ENCODE data around the gene SLC16A8. TPM values are rescaled to one million over a fixed set of nuclear protein-coding genes. Genes with fewer than 3 reads are reported as not detected.
"Not testable (repeated sequence)": the region's sequence is repeated elsewhere in the genome, so short reads cannot be mapped to it uniquely, and the experiment has no call there.

SLC16A8 gene
- total and polyA plus RNA-seq, 2 donors (not counting 1 experiment from before 2014, with no cell fraction given), result not detected

DNA sequence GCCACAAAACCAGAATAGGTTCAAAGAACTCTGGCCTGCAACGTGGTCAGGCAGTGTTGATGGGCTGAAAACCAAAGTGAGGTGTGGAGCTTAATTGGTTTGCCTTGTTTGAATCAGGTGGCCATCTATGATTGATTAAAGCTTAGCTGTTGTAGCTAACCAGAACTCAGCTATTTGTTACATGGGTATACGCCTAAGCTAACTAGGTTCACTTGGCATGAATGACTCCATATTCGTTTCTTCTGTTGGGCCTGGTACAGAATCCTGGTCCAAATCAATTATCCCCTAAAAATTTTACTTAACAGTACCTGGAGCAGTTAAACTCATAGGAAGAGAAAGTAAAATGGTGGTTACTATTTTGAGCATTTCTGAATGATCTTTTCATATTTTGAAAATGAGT, 34.2 kb upstream of the SLC16A8 start:
- intact Hi-C loops (cut with micrococcal nuclease), result no loop called here
- Histone ChIP-seq H3K27me3 (replicated peaks in 1 of 4; ENCODE audit: control extremely low read depth in 1 of 4, control insufficient read depth in 3 of 4, insufficient read depth in 4 of 4, low read length in 3 of 4) (no peaks in the 10 kb centered on the region), H3K27ac (ENCODE audit: low read length in 2 of 2) (no peak overlapping the region), H3K9ac (ENCODE audit: low read length) (no peak overlapping the region), H3K4me1 (ENCODE audit: control insufficient read depth in 2 of 2, insufficient read depth in 2 of 2, low read length in 2 of 2) (peaks cover 0 to 3% of the 10 kb centered on the region in 2 donors), H3K4me2 (replicated peaks; ENCODE audit: low read depth, low read length, poor library complexity, severe bottlenecking) (no peak overlapping the region), H3K36me3 (replicated peaks in 1 of 2; ENCODE audit: control extremely low read depth in 1 of 2, control insufficient read depth in 1 of 2, extremely low read depth in 1 of 2, insufficient read depth in 2 of 2, low read length in 1 of 2) (peaks cover 0 to 9% of the 10 kb centered on the region in 2 experiments), H3K4me3 (ENCODE audit: control extremely low read depth in 1 of 5, extremely low read depth in 1 of 5, insufficient read depth in 1 of 5, low read depth in 2 of 5, low read length in 4 of 5) (no peak overlapping the region), H2AFZ (ENCODE audit: insufficient read depth, low read depth, low read length, poor library complexity, severe bottlenecking) (no peak overlapping the region), H3K9me3 (ENCODE audit: control extremely low read depth in 1 of 3, control insufficient read depth in 2 of 3, insufficient read depth in 1 of 3, low read length in 2 of 3) (no peaks in the 10 kb centered on the region), H4K20me1 (ENCODE audit: control insufficient read depth, insufficient read depth, low read length, poor library complexity, severe bottlenecking) (no peaks in the 10 kb centered on the region), H3K79me2 (ENCODE audit: control insufficient read depth, insufficient read depth, low read length) (no peaks in the 10 kb centered on the region)
- H3K27me3 Mint-ChIP-seq, result no peaks in the 10 kb centered on the region
- ATAC-seq (ENCODE audit: low read depth) (no peak), DNase-seq (no peak)
- no peaks in the 10 kb centered on the region for H3K9me3 Mint-ChIP-seq (ENCODE audit: insufficient read depth)
- H3K4me1 Mint-ChIP-seq, result peaks cover 2% of the 10 kb centered on the region
- ChIA-PET CTCF (no interaction called here), POLR2A (no interaction called here)
- H3K4me3 Mint-ChIP-seq, result no peak overlapping the region
- TF ChIP-seq, protein P1, sequence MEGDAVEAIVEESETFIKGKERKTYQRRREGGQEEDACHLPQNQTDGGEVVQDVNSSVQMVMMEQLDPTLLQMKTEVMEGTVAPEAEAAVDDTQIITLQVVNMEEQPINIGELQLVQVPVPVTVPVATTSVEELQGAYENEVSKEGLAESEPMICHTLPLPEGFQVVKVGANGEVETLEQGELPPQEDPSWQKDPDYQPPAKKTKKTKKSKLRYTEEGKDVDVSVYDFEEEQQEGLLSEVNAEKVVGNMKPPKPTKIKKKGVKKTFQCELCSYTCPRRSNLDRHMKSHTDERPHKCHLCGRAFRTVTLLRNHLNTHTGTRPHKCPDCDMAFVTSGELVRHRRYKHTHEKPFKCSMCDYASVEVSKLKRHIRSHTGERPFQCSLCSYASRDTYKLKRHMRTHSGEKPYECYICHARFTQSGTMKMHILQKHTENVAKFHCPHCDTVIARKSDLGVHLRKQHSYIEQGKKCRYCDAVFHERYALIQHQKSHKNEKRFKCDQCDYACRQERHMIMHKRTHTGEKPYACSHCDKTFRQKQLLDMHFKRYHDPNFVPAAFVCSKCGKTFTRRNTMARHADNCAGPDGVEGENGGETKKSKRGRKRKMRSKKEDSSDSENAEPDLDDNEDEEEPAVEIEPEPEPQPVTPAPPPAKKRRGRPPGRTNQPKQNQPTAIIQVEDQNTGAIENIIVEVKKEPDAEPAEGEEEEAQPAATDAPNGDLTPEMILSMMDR (IDR thresholded peaks at IDR 0.05), result no peak
- no peak for TF ChIP-seq EZH2 (IDR thresholded peaks at IDR 0.05; ENCODE audit: borderline replicate concordance, insufficient read depth, low read depth, low read length, poor library complexity, severe bottlenecking)
- H3K27ac Mint-ChIP-seq, result no peak overlapping the region
- 86% methylated on average over 2 of the region's 3 CpGs for WGBS (ENCODE audit: insufficient coverage)

GRCh38 chr22:38117556-38117955, 33.6 kb upstream of the SLC16A8 start:
- H3K4me1 ChIP-seq (ENCODE audit: control insufficient read depth in 2 of 2, insufficient read depth in 2 of 2, low read length in 2 of 2); H3K27ac Mint-ChIP-seq; DNase-seq; H3K36me3 ChIP-seq (replicated peaks in 1 of 2; ENCODE audit: control extremely low read depth in 1 of 2, control insufficient read depth in 1 of 2, extremely low read depth in 1 of 2, insufficient read depth in 2 of 2, low read length in 1 of 2); H4K20me1 ChIP-seq (ENCODE audit: control insufficient read depth, insufficient read depth, low read length, poor library complexity, severe bottlenecking); CTCF ChIA-PET; H3K27me3 ChIP-seq (replicated peaks in 1 of 4; ENCODE audit: control extremely low read depth in 1 of 4, control insufficient read depth in 3 of 4, insufficient read depth in 4 of 4, low read length in 3 of 4); H3K4me2 ChIP-seq (replicated peaks; ENCODE audit: low read depth, low read length, poor library complexity, severe bottlenecking); H3K27ac ChIP-seq (ENCODE audit: low read length in 2 of 2); POLR2A ChIA-PET; H3K79me2 ChIP-seq (ENCODE audit: control insufficient read depth, insufficient read depth, low read length); H3K4me3 ChIP-seq (ENCODE audit: control extremely low read depth in 1 of 5, extremely low read depth in 1 of 5, insufficient read depth in 1 of 5, low read depth in 2 of 5, low read length in 4 of 5); H3K27me3 Mint-ChIP-seq; H3K9me3 ChIP-seq (ENCODE audit: control extremely low read depth in 1 of 3, control insufficient read depth in 2 of 3, insufficient read depth in 1 of 3, low read length in 2 of 3); H3K9ac ChIP-seq (ENCODE audit: low read length); ATAC-seq (ENCODE audit: low read depth); intact Hi-C loops (cut with micrococcal nuclease); H3K9me3 Mint-ChIP-seq (ENCODE audit: insufficient read depth); H2AFZ ChIP-seq (ENCODE audit: insufficient read depth, low read depth, low read length, poor library complexity, severe bottlenecking); H3K4me3 Mint-ChIP-seq; H3K4me1 Mint-ChIP-seq: not testable (repeated sequence)
- WGBS (ENCODE audit: insufficient coverage), result 92% methylated on average over 6 of the region's 10 CpGs
